ENCODE results near the gene CFAP206.

CFAP206 gene, protein sequence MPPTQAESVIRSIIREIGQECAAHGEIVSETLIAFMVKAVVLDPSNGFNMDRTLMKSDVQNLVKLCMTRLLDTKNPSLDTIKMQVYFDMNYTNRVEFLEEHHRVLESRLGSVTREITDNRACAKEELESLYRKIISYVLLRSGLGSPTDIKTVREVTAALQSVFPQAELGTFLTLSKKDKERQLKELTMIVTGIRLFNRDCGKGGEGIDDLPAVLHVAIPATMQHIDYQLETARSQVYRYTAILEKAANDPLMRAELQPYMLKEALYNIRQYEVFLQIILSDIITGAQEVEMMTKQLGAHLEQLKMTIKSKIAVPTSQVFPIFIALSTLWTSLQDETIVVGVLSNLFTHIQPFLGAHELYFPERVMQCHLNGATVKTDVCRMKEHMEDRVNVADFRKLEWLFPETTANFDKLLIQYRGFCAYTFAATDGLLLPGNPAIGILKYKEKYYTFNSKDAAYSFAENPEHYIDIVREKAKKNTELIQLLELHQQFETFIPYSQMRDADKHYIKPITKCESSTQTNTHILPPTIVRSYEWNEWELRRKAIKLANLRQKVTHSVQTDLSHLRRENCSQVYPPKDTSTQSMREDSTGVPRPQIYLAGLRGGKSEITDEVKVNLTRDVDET

DNA sequence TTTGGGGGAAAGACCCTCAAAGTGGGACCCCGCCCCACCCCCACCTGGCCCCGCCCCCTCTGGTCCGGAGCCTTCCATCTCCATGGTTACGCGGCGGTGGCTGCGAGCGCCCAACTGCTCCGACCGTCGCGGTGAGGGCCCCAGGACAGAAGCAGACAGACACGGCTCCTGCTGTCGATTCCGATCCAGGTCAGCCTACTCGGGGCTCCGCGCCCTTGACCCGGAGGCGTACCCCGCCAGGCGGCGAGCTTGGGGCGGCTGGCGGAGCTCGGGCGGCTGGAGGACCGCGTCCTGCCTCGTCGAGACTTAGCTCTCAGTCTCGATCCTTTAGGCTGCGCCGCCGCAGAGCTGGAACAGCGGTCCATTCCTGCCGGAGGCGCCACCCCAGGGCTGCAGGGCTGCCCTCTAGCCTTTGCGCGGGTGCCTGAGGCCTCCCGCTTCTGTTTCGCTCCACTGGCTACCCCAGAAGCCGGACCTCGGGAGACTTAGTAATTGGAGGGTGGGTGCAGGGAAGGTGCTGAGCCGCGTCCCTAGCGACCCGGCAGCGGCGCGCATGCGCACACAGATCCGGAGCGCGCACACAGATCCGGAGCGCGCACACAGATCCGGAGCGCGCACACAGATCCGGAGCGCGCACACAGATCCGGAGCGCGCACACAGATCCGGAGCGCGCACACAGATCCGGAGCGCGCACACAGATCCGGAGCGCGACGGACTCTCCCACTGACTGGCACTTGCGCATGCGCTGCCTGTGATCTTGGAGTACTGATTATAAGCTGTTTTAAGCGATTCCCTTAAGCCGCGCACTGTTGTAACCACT is at the start of gene CFAP206:
CFAP206 (plus strand) TSS at position 72 of the 820 bp plus-strand sequence. CDS start 1,868 bp downstream, outside the sequence.
- DNase-seq (ENCODE audit: low read depth) = peak; percentile 46

DNA sequence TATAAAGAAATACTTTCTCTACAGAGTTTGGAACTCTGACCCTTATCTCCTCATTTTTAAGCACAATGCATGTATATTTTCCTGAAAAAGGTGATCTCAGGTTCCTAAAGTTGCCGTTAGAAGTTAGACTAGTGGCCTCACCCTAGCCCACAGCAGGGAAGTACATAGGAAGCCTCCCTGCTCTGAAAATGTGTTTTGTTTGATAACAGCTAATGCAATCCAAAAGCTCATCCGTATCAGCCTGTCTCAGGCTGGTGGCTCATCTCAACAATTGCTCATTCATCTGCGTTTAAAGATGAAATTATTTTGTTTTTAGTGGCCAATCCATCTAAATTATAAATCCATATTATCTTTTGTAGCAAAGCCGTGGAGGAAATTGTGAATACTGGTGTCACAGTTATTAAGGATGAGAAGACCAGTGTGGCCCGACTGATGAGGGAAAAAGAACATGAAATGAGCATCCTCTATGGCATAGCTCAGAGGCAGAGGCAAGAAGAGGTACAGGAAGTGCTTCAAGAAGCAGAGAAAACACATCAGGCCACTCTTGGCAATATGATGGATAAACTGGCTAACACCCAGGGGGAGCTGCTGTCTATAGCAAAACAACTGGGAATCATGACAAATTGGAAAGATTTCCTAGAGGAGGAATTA is 43.0 kb upstream of the CFAP206 start:
- no peak for DNase-seq (ENCODE audit: low read depth)

DNA sequence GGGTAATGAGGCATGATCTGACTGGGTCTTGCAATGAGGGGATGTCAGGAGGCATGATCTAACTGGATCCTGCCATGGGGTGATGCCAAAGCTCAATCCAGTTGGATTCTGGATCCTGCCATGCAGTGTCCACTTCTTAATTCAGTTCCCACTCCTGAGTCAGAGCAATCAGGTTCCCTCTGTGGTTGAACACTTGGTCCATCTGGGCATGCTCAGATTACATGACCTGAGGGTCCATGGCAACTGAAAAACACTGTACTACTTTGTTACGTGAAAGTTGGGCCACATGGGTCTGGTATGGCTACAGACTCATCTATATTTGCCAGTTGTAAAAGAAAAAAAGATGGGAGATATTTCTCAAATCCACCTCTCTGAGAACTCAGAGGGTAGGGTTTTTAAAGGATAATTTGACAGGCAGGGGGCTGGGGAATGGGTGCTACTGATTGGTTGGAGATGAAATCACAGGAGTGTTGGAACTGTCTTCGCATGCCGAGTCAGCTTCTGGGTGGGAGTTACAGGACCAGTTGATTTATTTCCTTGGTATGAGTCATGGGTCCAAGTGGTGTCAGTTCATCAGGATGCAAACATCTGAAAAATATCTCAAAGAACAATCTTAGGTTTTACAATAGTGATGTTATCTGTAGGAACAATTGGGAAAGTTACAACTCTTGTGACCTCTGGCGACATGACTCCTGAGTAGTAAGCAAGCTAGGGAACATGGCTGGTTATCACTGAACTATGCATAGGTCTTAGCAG is 41.5 kb upstream of the CFAP206 start:
- no peak for DNase-seq (ENCODE audit: low read depth)

DNA sequence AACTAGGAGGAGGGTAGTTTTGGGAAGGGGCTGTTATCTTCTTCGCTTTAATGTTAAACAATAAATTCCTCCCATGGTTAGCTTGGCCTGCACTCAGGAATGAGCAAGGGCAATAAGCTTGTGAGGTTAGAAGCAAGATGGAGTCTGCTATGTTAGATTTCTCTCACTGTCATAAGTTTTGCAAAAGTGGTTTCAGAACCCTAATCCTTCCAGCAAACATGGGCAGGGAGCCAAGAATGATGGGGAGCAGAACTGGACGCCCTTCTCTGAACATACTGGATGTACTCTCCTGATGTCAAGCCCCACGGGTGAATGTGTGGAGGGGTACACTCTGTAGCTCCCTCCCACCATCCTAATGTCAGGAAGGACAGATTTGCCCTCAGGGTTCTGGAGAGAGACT is 40.9 kb upstream of the CFAP206 start:
- no peak for DNase-seq (ENCODE audit: low read depth)

DNA sequence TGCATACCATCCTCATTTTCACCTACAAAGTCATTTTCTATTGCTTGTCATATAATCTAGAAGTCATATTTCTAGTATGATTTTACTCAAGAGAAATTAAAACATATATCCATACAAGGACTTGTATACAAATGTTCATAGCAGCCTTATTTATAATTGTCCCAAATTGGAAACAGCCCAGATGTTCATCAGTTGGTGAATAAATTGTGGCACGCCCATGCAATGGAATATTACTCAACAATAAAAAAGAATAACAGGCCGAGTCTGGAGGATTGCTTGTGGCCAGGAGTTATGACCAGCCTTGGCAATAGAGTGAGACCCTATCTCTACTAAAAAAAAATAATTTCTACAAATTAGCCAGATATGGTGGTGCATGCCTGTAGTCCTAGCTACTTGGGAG is 34.4 kb upstream of the CFAP206 start:
- DNase-seq (ENCODE audit: low read depth) = no peak

DNA sequence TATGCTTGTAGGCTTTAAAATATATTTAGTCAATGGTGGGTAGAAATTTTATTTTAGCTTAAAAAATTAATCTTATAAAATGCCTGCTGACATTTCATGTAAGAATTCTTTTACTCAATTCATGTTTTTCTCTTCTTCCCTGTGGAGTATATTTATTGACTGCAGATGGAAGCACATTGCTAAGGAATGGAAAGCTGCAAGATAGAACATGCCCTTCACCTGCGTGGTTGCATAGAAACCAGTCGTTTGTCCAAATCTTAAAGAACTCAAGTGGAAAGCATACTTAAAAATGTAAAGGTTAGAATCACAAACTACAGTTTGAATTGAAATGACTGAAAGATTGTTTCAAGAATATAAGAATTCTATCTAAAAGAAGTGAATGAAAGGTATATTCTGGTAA is 32.5 kb upstream of the CFAP206 start:
- no peak for DNase-seq (ENCODE audit: low read depth)

DNA sequence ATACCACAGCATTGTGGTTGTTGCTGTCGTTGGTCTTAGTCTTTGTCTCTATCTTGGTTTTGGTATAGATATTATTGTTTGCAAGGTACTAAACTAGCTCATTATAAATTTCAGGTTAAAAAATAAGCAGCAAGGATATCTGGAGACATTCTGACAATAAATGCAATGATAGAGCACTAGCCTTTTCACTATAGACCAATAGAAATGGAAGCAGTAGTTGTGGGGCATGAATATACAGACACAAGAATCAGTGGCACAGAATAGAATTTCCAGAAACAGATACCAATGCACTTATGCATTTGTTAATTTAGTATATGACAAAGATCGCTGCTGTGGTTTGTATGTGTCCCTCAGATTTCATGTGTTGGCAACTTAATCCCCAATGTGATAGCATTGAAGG is 31.1 kb upstream of the CFAP206 start:
- no peak for DNase-seq (ENCODE audit: low read depth)

DNA sequence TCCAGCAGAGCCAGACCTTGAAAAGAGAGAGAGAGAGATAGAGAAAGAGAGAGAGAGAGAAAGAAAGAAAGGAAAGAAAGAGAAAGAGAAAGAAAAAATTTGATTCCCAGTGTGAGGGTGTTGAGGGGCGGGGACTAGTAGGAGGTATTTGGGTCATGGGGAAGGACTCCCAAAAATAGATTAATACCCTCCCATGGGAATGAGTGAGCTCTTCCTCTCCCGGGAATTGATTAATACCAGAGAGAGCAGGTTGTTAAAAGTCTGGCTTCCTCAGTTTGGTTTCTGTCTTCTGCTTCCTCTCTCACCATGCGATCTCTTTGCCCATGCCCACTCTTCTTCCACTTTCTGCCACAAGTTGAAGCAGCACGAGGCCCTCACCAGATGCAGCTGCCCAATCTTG is 28.8 kb upstream of the CFAP206 start:
- no peak for DNase-seq (ENCODE audit: low read depth)

DNA sequence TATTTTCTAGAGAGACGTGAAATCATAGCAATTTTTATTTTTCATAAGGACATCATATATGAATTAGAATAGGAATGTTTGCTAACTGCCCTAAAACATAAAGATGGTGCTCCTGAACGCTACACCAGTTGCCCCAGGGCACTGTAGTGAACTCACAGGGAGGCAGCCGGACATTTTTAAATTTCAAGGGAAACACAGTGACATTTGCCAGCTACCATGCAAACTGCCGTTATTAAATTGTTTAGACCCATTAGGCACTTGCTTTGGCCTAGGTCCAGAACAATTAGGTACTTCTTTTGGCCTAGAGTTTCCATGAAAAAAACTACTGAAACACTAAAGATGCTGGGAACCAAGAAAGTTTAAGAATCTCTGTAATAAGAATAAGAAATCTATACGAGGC is 24.9 kb upstream of the CFAP206 start:
- DNase-seq (ENCODE audit: low read depth) = no peak

DNA sequence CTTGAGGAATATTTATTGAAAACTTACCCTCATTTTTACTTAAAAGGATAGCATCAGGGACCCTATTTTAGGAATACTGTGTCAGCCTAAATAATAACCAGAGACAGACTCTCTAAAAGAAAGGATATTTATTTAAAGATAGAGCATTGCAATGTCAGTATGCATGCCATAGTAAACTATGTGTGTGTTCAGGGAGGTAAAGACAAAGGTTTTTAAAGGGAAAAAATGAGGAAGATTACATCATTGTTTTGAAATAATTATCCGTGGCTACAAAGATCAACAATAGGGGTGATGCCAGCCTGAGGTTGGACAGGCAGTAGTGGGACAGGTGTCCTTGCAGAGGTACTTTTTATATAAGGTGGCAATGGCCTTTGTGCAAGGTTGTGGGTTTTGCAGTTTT is 23.7 kb upstream of the CFAP206 start:
- DNase-seq (ENCODE audit: low read depth) = no peak

DNA sequence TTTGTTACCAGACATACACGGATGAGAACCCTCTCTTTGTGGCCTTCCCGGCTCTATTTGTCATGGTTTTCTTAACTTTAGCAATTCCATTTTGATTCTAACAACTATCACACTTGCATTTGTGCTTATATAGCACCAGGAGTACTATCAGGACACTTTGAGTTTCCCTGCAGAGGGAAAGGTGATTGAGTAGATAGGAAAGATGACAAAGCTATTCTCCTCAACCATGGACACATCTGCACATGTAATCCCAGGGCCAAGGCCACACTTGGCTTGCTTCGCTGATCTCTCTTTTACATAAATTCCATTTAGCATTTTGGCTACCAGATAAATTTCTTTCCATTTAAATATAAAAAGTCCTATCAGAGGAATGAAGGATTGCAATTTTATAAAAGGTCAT is 23.3 kb upstream of the CFAP206 start:
- no peak for DNase-seq (ENCODE audit: low read depth)

DNA sequence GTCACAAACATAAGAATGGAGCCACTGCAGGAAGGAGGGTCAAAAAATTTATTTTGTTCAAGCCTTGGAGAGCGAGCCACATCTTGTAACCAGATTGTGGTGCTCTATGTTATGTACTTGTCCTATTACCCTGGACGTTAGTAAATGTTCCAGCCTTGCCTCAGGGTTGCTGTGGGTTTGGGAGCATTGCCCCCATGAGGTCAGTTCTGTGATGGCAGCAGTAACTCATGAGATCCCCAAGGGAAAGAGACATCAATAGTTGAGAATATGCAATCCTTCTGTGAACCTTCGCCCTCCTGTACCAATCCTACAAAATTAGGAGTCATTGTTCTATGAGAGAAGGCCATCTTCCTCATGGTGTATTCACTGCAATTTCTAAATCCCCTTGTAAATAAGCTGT is 16.4 kb upstream of the CFAP206 start:
- DNase-seq (ENCODE audit: low read depth) = no peak

DNA sequence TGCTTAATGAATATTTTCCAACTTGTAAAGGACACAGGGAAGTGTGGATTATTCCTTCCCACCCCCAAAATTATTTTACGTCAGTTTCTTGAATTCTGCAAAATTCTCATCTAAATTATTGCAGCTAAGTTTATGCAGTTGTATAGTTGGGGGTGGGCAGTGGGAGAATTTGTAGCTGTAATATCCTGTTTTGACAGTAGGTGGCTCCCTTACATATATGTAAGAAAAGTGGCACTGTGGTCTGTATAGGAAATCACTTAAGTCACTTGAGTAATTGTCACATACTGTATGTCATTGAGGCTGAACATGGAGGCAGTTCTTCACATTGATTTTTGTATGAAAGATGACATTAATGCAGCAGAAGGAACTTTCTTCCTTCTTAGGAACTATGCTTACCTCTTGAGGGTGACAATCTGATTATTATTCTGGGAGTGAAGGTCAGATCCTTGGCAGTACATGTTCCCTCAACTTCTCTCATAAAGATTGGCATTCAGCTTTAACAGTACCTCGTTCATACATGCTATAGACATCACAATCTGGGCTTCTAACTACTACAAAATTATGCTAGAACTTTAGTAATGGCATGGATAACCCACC is 14.6 kb upstream of the CFAP206 start:
- no peak for DNase-seq (ENCODE audit: low read depth)

DNA sequence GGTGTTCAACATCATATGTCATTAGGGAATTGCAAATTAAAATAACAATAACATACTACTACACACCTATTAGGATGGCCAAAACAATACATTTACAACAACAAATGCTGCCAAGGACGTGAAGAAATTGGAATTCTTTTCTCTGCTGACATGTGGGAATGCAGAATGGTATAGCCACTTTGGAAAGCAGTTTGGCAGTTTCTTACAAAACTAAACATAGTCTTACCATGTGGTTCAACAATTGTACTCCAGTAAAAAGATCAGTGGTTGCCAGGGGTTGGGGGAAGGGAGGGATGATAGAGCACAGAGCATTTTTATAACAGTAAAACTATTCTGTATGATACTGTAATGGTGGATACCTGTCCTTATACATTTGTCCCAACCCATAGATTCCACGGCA is 12.3 kb upstream of the CFAP206 start:
- DNase-seq (ENCODE audit: low read depth) = no peak

DNA sequence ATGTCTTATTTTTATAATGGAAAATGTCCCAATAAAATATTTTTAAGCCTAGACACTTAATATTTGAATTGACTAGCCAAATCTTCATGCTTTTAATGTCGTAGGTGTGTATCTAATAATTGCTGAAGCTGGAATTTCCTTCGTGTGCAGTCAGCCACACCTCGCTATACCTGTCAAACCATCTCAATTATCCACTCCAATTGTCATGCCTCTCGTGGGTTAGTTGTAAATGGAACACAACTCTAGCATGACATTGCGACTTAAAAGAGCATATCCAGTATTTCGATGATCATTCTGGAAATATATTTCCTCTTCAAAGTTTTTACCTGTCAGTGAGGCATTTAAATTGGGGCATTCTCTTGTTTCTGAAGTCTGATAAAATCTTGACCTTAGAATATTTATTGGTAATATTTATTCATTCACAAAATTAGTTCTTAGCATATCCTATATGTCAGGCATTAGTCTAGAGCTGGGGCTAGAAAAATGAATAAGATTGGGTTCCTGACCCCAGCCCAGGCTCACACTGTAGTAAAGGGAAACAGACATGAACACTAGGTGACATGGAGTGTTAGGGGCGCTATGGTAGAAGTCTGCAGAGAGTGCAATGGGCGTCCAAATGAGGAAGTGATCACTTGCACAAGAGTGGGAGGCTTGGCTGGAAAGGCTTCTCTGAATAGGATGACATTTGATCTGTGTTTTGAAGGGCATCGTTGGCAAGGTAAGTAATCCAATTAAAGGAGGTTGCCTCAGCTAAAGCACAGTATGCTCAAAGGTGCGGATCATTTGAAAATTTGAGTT is 11.0 kb upstream of the CFAP206 start:
- no peak for DNase-seq (ENCODE audit: low read depth)

DNA sequence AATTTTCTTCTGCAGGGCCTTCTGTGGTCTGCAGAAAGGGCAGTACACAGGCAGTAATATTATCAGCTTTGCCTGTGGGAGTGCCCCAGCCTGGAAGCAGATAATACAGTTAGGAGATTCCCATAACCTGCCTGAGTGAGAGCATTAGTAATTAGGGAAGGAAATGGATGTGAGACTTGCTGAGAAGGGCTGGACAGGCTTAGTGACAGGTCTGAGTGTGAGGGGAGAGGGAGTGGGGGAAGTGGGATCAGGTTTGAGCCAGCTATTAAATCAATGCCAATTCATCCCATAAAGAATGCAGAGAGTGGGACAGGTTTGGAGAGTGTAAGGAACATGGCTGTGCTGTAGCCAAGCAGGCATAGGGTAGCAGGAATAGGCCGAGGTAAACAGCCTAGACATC is 10.1 kb upstream of the CFAP206 start:
- no peak for DNase-seq (ENCODE audit: low read depth)

DNA sequence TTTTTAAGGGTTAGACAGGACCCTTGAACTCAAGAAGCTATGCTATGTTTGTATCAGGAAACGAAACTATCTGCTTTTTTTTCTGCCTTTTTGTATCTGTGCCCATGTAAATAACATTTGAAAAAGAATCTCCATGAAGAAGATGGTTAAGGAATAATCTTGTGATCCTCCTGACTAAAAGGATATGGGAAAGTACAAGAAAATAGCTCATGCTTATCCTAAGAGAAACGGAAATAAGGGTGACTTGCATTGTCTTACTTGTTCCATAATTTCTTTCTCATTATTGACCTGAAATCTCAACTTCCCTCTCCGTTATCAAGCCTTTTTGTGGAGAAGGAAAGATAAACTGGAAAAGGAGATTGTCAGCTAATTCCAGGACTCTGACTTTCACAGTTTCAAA is 5.9 kb upstream of the CFAP206 start:
- DNase-seq (ENCODE audit: low read depth) = no peak

DNA sequence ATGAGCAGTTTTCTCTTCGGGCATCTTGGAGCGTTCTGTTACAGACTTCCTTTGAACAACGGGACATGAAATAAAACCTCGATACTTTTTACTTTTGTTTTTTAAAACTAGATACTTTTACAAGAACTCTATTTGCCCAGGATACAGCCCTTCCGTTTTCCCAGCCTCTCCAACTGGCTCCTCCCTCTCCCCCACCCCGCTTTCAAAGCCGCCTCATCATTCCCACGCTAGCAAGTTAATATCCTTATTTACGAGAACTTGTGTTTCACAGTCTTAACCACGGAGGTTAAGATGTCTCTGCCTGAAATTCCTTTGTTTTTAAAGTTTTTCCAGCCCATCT is 241 bp upstream of the CFAP206 start:
- DNase-seq (ENCODE audit: low read depth) = no peak

DNA sequence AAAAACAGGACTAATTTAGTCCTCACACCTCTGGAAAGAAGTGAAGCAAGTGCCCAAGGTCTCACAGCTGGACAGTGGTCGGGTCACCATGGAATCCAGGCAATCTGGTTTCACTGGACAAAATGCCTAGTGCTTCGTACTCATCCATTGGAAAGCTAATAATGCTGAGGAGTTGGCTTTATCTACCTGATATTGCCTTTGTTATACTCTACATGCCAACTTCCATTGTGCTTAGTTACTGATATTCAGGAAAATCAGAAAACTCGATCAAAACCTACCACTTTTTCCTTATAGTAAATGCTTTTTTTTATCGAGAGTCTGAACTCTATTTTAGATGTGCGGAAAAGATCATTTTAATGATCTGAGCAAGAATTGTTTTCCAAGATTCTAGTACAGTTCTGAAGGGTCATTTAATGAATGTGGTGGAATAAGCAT is 966 bp downstream of the CFAP206 start:
- DNase-seq (ENCODE audit: low read depth) = no peak

DNA sequence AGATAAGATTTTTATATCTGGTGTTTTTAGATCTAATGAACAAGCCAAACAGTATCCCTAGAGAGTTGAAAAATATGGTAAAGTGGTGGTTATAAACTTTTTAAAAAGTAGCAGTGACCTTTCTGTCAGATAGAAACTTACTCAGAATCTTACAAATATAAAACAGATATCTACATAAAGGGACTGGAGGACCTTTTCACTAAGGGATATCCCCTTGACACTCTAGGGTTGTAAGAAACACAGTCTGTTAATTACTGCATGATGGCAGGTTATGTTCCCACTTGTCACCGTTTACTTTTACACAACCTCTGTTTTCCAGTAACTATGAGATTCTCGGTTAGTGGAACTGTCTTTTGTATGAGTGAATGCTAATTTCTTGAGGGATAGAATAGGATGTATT is 11.5 kb downstream of the CFAP206 start:
- DNase-seq (ENCODE audit: low read depth) = no peak

DNA sequence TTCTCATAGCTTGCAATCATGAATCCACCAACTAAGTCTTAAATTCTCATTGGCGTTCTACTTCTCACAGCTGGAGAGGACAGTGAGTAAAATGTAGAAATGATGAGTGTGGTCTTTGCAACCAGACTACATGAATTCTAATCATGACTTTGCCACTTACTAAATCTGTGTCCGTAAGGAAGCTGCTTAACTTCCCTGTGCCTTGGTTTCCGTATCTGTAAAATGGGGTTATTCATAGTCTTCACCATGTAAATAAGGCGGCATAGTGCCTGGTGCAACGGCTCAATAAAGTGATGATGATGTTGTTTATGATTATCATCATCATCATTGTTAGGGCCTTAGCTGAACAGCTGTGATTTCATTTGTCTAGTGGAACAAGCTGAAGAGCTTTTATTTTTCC is 12.6 kb downstream of the CFAP206 start:
- DNase-seq (ENCODE audit: low read depth) = no peak

Data from stimulated activated CD8-positive, alpha-beta memory T cell treated with anti-CD3 and anti-CD28 coated beads, Interleukin-15, amount 100 ng/mL, for 1 hour (primary cell).